Vagina (tissue), 2 donors: ENCODE measurements around the gene PDE4D. TPM values are rescaled to one million over a fixed set of nuclear protein-coding genes. Genes with fewer than 3 reads are reported as not detected.

ENCODE experiments used
- DNase-seq, 2 donors: peaks; one replicate each; pipeline ENCODE4 v3.0.0-alpha.2; 2017; ENCODE audit errors: extremely low spot score in 2 of 2
- H3K27ac ChIP-seq: fragments of 200-600 bp; sonication (generic); one replicate; pipeline ENCODE4 v1.5.1; 2019
- H3K27me3 ChIP-seq: fragments of 200-600 bp; sonication (generic); one replicate; pipeline ENCODE4 v1.5.1; 2019
- H3K36me3 ChIP-seq, 2 donors: fragments of 200-600 bp; sonication (generic); one replicate each; pipeline ENCODE4 v1.5.1; 2017 to 2019
- H3K4me1 ChIP-seq: fragments of 200-600 bp; sonication (generic); one replicate; pipeline ENCODE4 v1.5.1; 2019
- H3K4me3 ChIP-seq, 2 donors: fragments of 200-600 bp; sonication (generic); 1 replicate in 1 of 2; 2 replicates in 1 of 2; pipeline ENCODE4 v1.5.1; 2016 to 2019
- H3K9me3 ChIP-seq: fragments of 200-600 bp; sonication (generic); one replicate; pipeline ENCODE4 v1.5.1; 2019
- CTCF ChIP-seq, 3 experiments: fragments of 450-650 bp in 2 of 3; fragments of 200-600 bp in 1 of 3; sonication (generic) in 1 of 3; IDR thresholded peaks; one replicate each; pipeline ENCODE4 v1.5.1; 2017 to 2019; ENCODE audit warnings: antibody characterized with exemption in 3 of 3, mild to moderate bottlenecking in 2 of 3, moderate library complexity in 2 of 3
- POLR2A ChIP-seq, 2 donors: fragments of 450-650 bp; IDR thresholded peaks; one replicate each; pipeline ENCODE4 v1.6.1; 2017; ENCODE audit warnings: antibody characterized with exemption in 2 of 2, mild to moderate bottlenecking in 2 of 2, moderate library complexity in 2 of 2
- POLR2AphosphoS5 ChIP-seq, 2 donors: sonication (generic); formaldehyde crosslinking; IDR thresholded peaks; one replicate each; pipeline ENCODE4 v1.9.0; 2017; ENCODE audit warnings: antibody characterized with exemption in 2 of 2, mild to moderate bottlenecking in 2 of 2, low read depth in 1 of 2; ENCODE audit not compliant: insufficient read depth in 1 of 2
- intact Hi-C: fragments of 100-400 bp; cut with DNase I; formaldehyde crosslinking; loops from one replicate; pipeline ENCODE4 v1.15.1; 2023
- total RNA-seq: library from RNA; depleted of rRNA; stranded (reverse); fragments of >200 nt; gene quantifications from one replicate; pipeline ENCODE4 v1.2.3, GENCODE V29; 2016

PDE4D gene
- total RNA-seq, 1 donor from 2014 or later = 86.9 TPM

GRCh38 chr5:59002162-59002825, 891.2 kb downstream of the PDE4D start:
- Histone ChIP-seq H3K4me1 (peaks cover 15% of the 10 kb centered on the region), H3K4me3 (no peak overlapping the region), H3K27ac (no peak overlapping the region), H3K9me3 (no peaks in the 10 kb centered on the region), H3K27me3 (no peaks in the 10 kb centered on the region), H3K36me3 (no peaks in the 10 kb centered on the region)
- TF ChIP-seq POLR2AphosphoS5 (IDR thresholded peaks at IDR 0.05; ENCODE audit: insufficient read depth in 1 of 2, low read depth in 1 of 2) (no peak), CTCF (IDR thresholded peaks at IDR 0.05) (no peak), POLR2A (IDR thresholded peaks at IDR 0.05) (no peak)
- no peak for DNase-seq
- intact Hi-C loops = no loop called here

- no peak for DNase-seq
- Histone ChIP-seq H3K27me3 (no peaks in the 10 kb centered on the region), H3K4me1 (peaks cover 15% of the 10 kb centered on the region), H3K4me3 (no peak overlapping the region), H3K36me3 (no peaks in the 10 kb centered on the region), H3K27ac (no peak overlapping the region), H3K9me3 (no peaks in the 10 kb centered on the region)
- TF ChIP-seq POLR2A (IDR thresholded peaks at IDR 0.05) (no peak), CTCF (IDR thresholded peaks at IDR 0.05) (no peak), POLR2AphosphoS5 (IDR thresholded peaks at IDR 0.05; ENCODE audit: insufficient read depth in 1 of 2, low read depth in 1 of 2) (no peak)
- intact Hi-C loops = no loop called here
Observed at GRCh38 chr5:59001716-59002115, 891.8 kb downstream of the PDE4D start.

DNA sequence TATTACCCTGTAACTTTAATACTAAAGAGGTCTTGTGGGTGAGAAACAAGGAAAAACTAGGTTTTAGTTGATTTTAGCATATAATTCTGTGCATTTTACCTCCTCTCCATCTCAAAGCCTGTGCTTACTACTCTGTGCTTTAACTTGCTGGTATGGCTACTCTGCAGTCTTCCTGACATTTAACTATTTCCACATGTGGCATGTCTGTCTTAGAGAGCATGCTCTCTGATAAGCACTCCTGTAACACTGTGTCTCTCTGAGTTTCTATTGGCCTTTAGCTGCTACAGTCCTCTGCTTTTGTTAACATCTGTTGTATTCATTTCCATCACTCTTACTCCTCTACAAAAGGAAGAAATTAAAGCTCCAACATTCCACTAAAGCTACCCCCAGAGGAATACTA, 892.4 kb downstream of the PDE4D start:
- H3K4me1 ChIP-seq = peaks cover 15% of the 10 kb centered on the region
- no peaks in the 10 kb centered on the region for H3K9me3 ChIP-seq
- H3K27me3 ChIP-seq = no peaks in the 10 kb centered on the region
- DNase-seq = no peak
- intact Hi-C loops = no loop called here
- no peaks in the 10 kb centered on the region for H3K36me3 ChIP-seq
- no peak overlapping the region for H3K27ac ChIP-seq
- H3K4me3 ChIP-seq = no peak overlapping the region
- no peak for TF ChIP-seq CTCF (IDR thresholded peaks at IDR 0.05)

DNA sequence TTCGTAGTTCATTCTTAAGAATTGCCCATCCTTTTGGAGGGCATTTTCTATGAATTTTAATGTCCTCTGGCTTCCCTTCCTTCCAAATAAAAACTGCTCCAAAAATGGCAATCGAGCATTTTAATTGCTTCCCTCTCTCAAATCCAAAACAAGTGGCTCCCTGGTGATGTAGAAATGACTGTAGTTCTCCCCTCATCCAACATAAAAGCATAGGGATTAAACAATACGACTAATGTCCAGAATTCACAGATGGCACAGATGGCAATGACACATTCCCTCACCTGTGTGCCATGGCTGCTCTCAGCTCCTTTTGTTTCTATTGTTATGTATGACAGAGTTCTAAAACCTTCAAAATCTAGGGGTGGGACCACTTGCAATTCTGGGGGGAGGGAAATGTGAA, 893.3 kb downstream of the PDE4D start:
- Histone ChIP-seq H3K4me3 (no peak overlapping the region), H3K27me3 (no peaks in the 10 kb centered on the region), H3K9me3 (no peaks in the 10 kb centered on the region), H3K27ac (no peak overlapping the region), H3K36me3 (no peaks in the 10 kb centered on the region), H3K4me1 (peaks cover 15% of the 10 kb centered on the region)
- intact Hi-C loops = no loop called here
- TF ChIP-seq POLR2AphosphoS5 (IDR thresholded peaks at IDR 0.05; ENCODE audit: insufficient read depth in 1 of 2, low read depth in 1 of 2) = no peak
- no peak for TF ChIP-seq POLR2A (IDR thresholded peaks at IDR 0.05)
- TF ChIP-seq CTCF (IDR thresholded peaks at IDR 0.05) = no peak
- no peak for DNase-seq

DNA sequence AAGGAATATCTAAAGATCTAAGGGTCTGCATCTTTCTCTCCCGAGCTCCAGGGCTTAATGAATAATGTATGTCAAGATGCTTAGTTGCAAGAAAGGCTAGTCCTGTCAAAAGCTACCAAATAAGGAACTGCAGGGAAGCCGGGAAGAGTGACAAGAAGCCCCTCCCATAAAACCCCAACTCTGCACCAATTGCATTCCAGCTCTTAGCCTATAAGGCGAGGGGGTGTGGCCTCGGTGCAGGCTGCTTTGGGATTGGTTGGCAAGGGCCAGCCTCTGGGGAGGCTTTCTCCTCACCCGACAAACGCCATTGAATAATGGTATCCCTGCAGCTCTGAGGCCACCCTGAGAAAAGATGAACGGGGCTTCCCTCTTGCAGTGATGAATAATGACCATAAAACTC, 893.7 kb downstream of the PDE4D start:
- no peak overlapping the region for H3K4me3 ChIP-seq
- H3K4me1 ChIP-seq = peaks cover 15% of the 10 kb centered on the region
- no peaks in the 10 kb centered on the region for H3K36me3 ChIP-seq
- no peaks in the 10 kb centered on the region for H3K9me3 ChIP-seq
- TF ChIP-seq CTCF (IDR thresholded peaks at IDR 0.05) (no peak), POLR2A (IDR thresholded peaks at IDR 0.05) (no peak), POLR2AphosphoS5 (IDR thresholded peaks at IDR 0.05; ENCODE audit: insufficient read depth in 1 of 2, low read depth in 1 of 2) (no peak)
- intact Hi-C loops = no loop called here
- no peak for DNase-seq
- H3K27ac ChIP-seq = no peak overlapping the region
- H3K27me3 ChIP-seq = no peaks in the 10 kb centered on the region
